A549 (cell line): ENCODE measurements around the gene ZNF586.

Experiments
- CHD4 ChIP-seq: fragments of 200-600 bp; sonication (generic); IDR thresholded peaks from 2 replicates; pipeline ENCODE4 v1.6.1; 2016; ENCODE audit warnings: antibody characterized with exemption, mild to moderate bottlenecking, borderline replicate concordance
- ESRRA ChIP-seq: fragments of 150-350 bp; IDR thresholded peaks from 2 replicates; pipeline ENCODE4 v1.6.1; 2014; ENCODE audit warnings: mild to moderate bottlenecking, low read length, borderline replicate concordance
- MAFK ChIP-seq: fragments of 450-650 bp; IDR thresholded peaks from 2 replicates; pipeline ENCODE4 v1.6.1; 2014; ENCODE audit not compliant: partially characterized antibody
- ZFP36 ChIP-seq: fragments of 450-650 bp; IDR thresholded peaks from 2 replicates; pipeline ENCODE4 v1.6.1; 2014; ENCODE audit warnings: borderline replicate concordance; ENCODE audit not compliant: partially characterized antibody
- TF ChIP-seq, protein P1 (sequence below): fragments of >200 bp; sonication (Bioruptor Twin); formaldehyde crosslinking; IDR thresholded peaks from 3 replicates; pipeline ENCODE4 v1.5.1; 2016
- TF ChIP-seq, protein P2 (sequence below): IDR thresholded peaks from 2 replicates; pipeline ENCODE4 v1.6.1; 2012; ENCODE audit warnings: low read depth, borderline replicate concordance
- TF ChIP-seq, protein P3 (sequence below): IDR thresholded peaks from 2 replicates; pipeline ENCODE4 v1.6.1; 2012

DNA sequence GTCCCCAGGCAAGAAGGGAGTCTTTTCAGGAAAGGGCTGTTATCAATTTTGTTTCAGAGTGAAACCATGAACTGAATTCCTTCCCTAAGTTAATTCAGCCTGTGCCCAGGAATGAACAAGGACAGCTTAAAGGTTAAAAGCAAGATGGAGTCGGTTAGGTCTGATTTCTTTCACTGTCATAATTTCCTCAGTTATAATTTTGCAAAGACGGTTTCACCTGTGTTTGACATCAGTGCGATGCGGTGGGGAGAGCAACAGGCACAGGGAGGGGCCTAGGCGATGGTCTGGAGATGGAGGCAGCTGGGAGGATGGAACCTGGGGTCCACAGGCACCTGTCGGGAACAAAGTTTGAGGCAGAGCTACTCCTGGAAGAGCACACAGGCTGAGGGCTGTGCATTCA, 51.1 kb downstream of the ZNF586 start:
- TF ChIP-seq ESRRA (no peak), MAFK (no peak), CHD4 (no peak), ZFP36 (no peak)
- TF ChIP-seq, protein P1, sequence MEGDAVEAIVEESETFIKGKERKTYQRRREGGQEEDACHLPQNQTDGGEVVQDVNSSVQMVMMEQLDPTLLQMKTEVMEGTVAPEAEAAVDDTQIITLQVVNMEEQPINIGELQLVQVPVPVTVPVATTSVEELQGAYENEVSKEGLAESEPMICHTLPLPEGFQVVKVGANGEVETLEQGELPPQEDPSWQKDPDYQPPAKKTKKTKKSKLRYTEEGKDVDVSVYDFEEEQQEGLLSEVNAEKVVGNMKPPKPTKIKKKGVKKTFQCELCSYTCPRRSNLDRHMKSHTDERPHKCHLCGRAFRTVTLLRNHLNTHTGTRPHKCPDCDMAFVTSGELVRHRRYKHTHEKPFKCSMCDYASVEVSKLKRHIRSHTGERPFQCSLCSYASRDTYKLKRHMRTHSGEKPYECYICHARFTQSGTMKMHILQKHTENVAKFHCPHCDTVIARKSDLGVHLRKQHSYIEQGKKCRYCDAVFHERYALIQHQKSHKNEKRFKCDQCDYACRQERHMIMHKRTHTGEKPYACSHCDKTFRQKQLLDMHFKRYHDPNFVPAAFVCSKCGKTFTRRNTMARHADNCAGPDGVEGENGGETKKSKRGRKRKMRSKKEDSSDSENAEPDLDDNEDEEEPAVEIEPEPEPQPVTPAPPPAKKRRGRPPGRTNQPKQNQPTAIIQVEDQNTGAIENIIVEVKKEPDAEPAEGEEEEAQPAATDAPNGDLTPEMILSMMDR: no peak
- TF ChIP-seq, protein P2, sequence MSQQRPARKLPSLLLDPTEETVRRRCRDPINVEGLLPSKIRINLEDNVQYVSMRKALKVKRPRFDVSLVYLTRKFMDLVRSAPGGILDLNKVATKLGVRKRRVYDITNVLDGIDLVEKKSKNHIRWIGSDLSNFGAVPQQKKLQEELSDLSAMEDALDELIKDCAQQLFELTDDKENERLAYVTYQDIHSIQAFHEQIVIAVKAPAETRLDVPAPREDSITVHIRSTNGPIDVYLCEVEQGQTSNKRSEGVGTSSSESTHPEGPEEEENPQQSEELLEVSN: no peak
- TF ChIP-seq, protein P3, sequence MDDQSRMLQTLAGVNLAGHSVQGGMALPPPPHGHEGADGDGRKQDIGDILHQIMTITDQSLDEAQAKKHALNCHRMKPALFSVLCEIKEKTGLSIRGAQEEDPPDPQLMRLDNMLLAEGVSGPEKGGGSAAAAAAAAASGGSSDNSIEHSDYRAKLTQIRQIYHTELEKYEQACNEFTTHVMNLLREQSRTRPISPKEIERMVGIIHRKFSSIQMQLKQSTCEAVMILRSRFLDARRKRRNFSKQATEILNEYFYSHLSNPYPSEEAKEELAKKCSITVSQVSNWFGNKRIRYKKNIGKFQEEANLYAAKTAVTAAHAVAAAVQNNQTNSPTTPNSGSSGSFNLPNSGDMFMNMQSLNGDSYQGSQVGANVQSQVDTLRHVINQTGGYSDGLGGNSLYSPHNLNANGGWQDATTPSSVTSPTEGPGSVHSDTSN: no peak
